Measurements from ENCODE around the gene CIT. TPM values are rescaled to one million over a fixed set of nuclear protein-coding genes. Genes with fewer than 3 reads are reported as not detected.
A peak's percentile ranks its signal among the peaks of the same experiment; 100 is the strongest.

The CIT gene
- total and polyA plus RNA-seq, 2 experiments from 2014 or later = 1.4 to 30.3 TPM

GRCh38 chr12:119720349-119720748 is 156.8 kb downstream of the CIT start:
- H3K27me3 ChIP-seq = no peaks in the 10 kb centered on the region
- H3K4me3 ChIP-seq = no peak overlapping the region
- no peak for DNase-seq (ENCODE audit: low read depth in 1 of 2, low spot score in 1 of 2)
- no peak overlapping the region for H3K27ac ChIP-seq
- H3K9me3 ChIP-seq (ENCODE audit: low read depth) = no peaks in the 10 kb centered on the region
- no peak for TF ChIP-seq CTCF (IDR thresholded peaks at IDR 0.05; ENCODE audit: low read depth, low read length)
- H3K4me1 ChIP-seq (ENCODE audit: low read depth) = no peaks in the 10 kb centered on the region
- no peaks in the 10 kb centered on the region for H3K36me3 ChIP-seq

- no peak overlapping the region for H3K4me3 ChIP-seq
- H3K4me1 ChIP-seq (ENCODE audit: low read depth) = no peaks in the 10 kb centered on the region
- no peak for DNase-seq (ENCODE audit: low read depth in 1 of 2, low spot score in 1 of 2)
- H3K9me3 ChIP-seq (ENCODE audit: low read depth) = no peaks in the 10 kb centered on the region
- TF ChIP-seq CTCF (IDR thresholded peaks at IDR 0.05; ENCODE audit: low read depth, low read length) = no peak
- no peak overlapping the region for H3K27ac ChIP-seq
- H3K27me3 ChIP-seq = no peaks in the 10 kb centered on the region
- no peaks in the 10 kb centered on the region for H3K36me3 ChIP-seq
Observed at GRCh38 chr12:119718141-119718540, 159.0 kb downstream of the CIT start.

- Histone ChIP-seq H3K9me3 (ENCODE audit: low read depth) (no peaks in the 10 kb centered on the region), H3K36me3 (no peaks in the 10 kb centered on the region), H3K4me1 (ENCODE audit: low read depth) (no peaks in the 10 kb centered on the region), H3K27ac (no peak overlapping the region), H3K4me3 (no peak overlapping the region), H3K27me3 (no peaks in the 10 kb centered on the region)
- TF ChIP-seq CTCF (IDR thresholded peaks at IDR 0.05; ENCODE audit: low read depth, low read length) = no peak
- DNase-seq (ENCODE audit: low read depth in 1 of 2, low spot score in 1 of 2) = peak in 1 of 2 donors; percentile 19
Observed at GRCh38 chr12:119715268-119715620, 161.9 kb downstream of the CIT start.

- DNase-seq (ENCODE audit: low read depth in 1 of 2, low spot score in 1 of 2) = no peak
- H3K4me3 ChIP-seq = no peak overlapping the region
- no peaks in the 10 kb centered on the region for H3K4me1 ChIP-seq (ENCODE audit: low read depth)
- no peaks in the 10 kb centered on the region for H3K36me3 ChIP-seq
- H3K27ac ChIP-seq = no peak overlapping the region
- no peaks in the 10 kb centered on the region for H3K9me3 ChIP-seq (ENCODE audit: low read depth)
- TF ChIP-seq CTCF (IDR thresholded peaks at IDR 0.05; ENCODE audit: low read depth, low read length) = no peak
- no peaks in the 10 kb centered on the region for H3K27me3 ChIP-seq
Observed at GRCh38 chr12:119714614-119715267, 162.4 kb downstream of the CIT start.

- Histone ChIP-seq H3K4me3 (no peak overlapping the region), H3K4me1 (ENCODE audit: low read depth) (no peaks in the 10 kb centered on the region), H3K27me3 (no peaks in the 10 kb centered on the region), H3K27ac (no peak overlapping the region), H3K9me3 (ENCODE audit: low read depth) (no peaks in the 10 kb centered on the region), H3K36me3 (no peaks in the 10 kb centered on the region)
- TF ChIP-seq CTCF (IDR thresholded peaks at IDR 0.05; ENCODE audit: low read depth, low read length) = no peak
- DNase-seq (ENCODE audit: low read depth in 1 of 2, low spot score in 1 of 2) = no peak
Observed at GRCh38 chr12:119713551-119714031, 163.5 kb downstream of the CIT start.

All from cardiac muscle cell (in vitro differentiated cells and primary cell).